ENCODE results near the gene CABP5.

- TF ChIP-seq POLR2A (IDR thresholded peaks at IDR 0.05): no peak
- TF ChIP-seq CTCF (IDR thresholded peaks at IDR 0.05): no peak
These were observed 20.4 kb downstream of the CABP5 start for GRCh38 chr19:48023518-48023917.
